ENCODE results near the gene HOXD11. TPM values are rescaled to one million over a fixed set of nuclear protein-coding genes. Genes with fewer than 3 reads are reported as not detected.

The HOXD11 gene
- total RNA-seq, 2 experiments from 2014 or later, result not detected

- peaks cover 2% of the 10 kb centered on the region for H3K4me1 Mint-ChIP-seq
- no peak overlapping the region for H3K4me3 Mint-ChIP-seq
- H3K27me3 Mint-ChIP-seq, result peaks cover 84% of the 10 kb centered on the region
- no peak for ATAC-seq (ENCODE audit: low read depth)
- POLR2A ChIA-PET, result no interaction called here
- no peak overlapping the region for H3K27ac Mint-ChIP-seq
- peaks cover 8% of the 10 kb centered on the region for H3K9me3 Mint-ChIP-seq
- peaks cover 4% of the 10 kb centered on the region for H3K36me3 Mint-ChIP-seq
- no peak for DNase-seq
These were observed 4.8 kb downstream of the HOXD11 start for GRCh38 chr2:176111846-176112374.

GRCh38 chr2:176112375-176113302 lies 5.6 kb downstream of the HOXD11 start:
- Mint-ChIP-seq H3K4me1 (peaks cover 2% of the 10 kb centered on the region), H3K4me3 (no peak overlapping the region), H3K27ac (no peak overlapping the region), H3K9me3 (peaks cover 8% of the 10 kb centered on the region), H3K36me3 (peaks cover 5% of the 10 kb centered on the region), H3K27me3 (peaks cover 87% of the 10 kb centered on the region)
- DNase-seq (no peak), ATAC-seq (ENCODE audit: low read depth) (no peak)
- POLR2A ChIA-PET, result no interaction called here

GRCh38 chr2:176114120-176114929 lies 7.2 kb downstream of the HOXD11 start:
- H3K4me3 Mint-ChIP-seq, result no peak overlapping the region
- peaks cover 2% of the 10 kb centered on the region for H3K4me1 Mint-ChIP-seq
- H3K36me3 Mint-ChIP-seq, result peaks cover 5% of the 10 kb centered on the region
- POLR2A ChIA-PET, result no interaction called here
- peaks cover 10% of the 10 kb centered on the region for H3K9me3 Mint-ChIP-seq
- no peak overlapping the region for H3K27ac Mint-ChIP-seq
- no peak for DNase-seq
- H3K27me3 Mint-ChIP-seq, result peaks cover 96% of the 10 kb centered on the region
- no peak for ATAC-seq (ENCODE audit: low read depth)

- H3K36me3 Mint-ChIP-seq, result peaks cover 3% of the 10 kb centered on the region
- no peak for DNase-seq
- no peak overlapping the region for H3K4me3 Mint-ChIP-seq
- H3K9me3 Mint-ChIP-seq, result peaks cover 8% of the 10 kb centered on the region
- no peak overlapping the region for H3K27ac Mint-ChIP-seq
- ATAC-seq (ENCODE audit: low read depth), result no peak
- peaks cover 96% of the 10 kb centered on the region for H3K27me3 Mint-ChIP-seq
- POLR2A ChIA-PET, result no interaction called here
- H3K4me1 Mint-ChIP-seq, result peaks cover 2% of the 10 kb centered on the region
These were observed 8.0 kb downstream of the HOXD11 start for GRCh38 chr2:176114930-176115625.

- Mint-ChIP-seq H3K4me3 (no peak within 1 kb of the TSS), H3K27ac (peak within 1 kb of the TSS; percentile 61), H3K4me1 (peaks cover 2% of the 10 kb centered on the region), H3K9me3 (peaks cover 8% of the 10 kb centered on the region), H3K36me3 (peaks cover 3% of the 10 kb centered on the region), H3K27me3 (peaks cover 96% of the 10 kb centered on the region)
- ATAC-seq (ENCODE audit: low read depth) (no peak), DNase-seq (no peak)
- POLR2A ChIA-PET, result no interaction called here
These were observed 9.1 kb downstream of the HOXD11 start, which contains the start of gene HOXD10 for GRCh38 chr2:176115883-176116813. Gene HOXD10, plus strand, starts transcription at chr2:176116778. Its CDS starts 56 bp downstream, at chr2:176116834.

- Mint-ChIP-seq H3K9me3 (peaks cover 8% of the 10 kb centered on the region), H3K27ac (peak overlapping the region; percentile 61), H3K27me3 (peaks cover 89% of the 10 kb centered on the region), H3K4me3 (no peak overlapping the region), H3K4me1 (peaks cover 2% of the 10 kb centered on the region), H3K36me3 (peaks cover 3% of the 10 kb centered on the region)
- DNase-seq (no peak), ATAC-seq (ENCODE audit: low read depth) (no peak)
- POLR2A ChIA-PET, result no interaction called here
These were observed 10.2 kb downstream of the HOXD11 start for GRCh38 chr2:176117162-176117822.

- H3K4me1 Mint-ChIP-seq, result peaks cover 2% of the 10 kb centered on the region
- no peak overlapping the region for H3K4me3 Mint-ChIP-seq
- H3K9me3 Mint-ChIP-seq, result peaks cover 8% of the 10 kb centered on the region
- H3K36me3 Mint-ChIP-seq, result peaks cover 3% of the 10 kb centered on the region
- ATAC-seq (ENCODE audit: low read depth), result no peak
- no peak overlapping the region for H3K27ac Mint-ChIP-seq
- H3K27me3 Mint-ChIP-seq, result peaks cover 86% of the 10 kb centered on the region
- no peak for DNase-seq
- POLR2A ChIA-PET, result no interaction called here
These were observed 10.8 kb downstream of the HOXD11 start for GRCh38 chr2:176117823-176118371.

- no peak overlapping the region for H3K27ac Mint-ChIP-seq
- POLR2A ChIA-PET, result no interaction called here
- H3K36me3 Mint-ChIP-seq, result peaks cover 3% of the 10 kb centered on the region
- DNase-seq, result no peak
- no peak overlapping the region for H3K4me3 Mint-ChIP-seq
- H3K27me3 Mint-ChIP-seq, result peaks cover 84% of the 10 kb centered on the region
- ATAC-seq (ENCODE audit: low read depth), result no peak
- H3K9me3 Mint-ChIP-seq, result peaks cover 2% of the 10 kb centered on the region
- H3K4me1 Mint-ChIP-seq, result peaks cover 3% of the 10 kb centered on the region
These were observed 11.7 kb downstream of the HOXD11 start for GRCh38 chr2:176118601-176119339.

- POLR2A ChIA-PET, result no interaction called here
- H3K27ac Mint-ChIP-seq, result no peak overlapping the region
- peaks cover 84% of the 10 kb centered on the region for H3K27me3 Mint-ChIP-seq
- H3K4me3 Mint-ChIP-seq, result no peak overlapping the region
- H3K36me3 Mint-ChIP-seq, result peaks cover 3% of the 10 kb centered on the region
- ATAC-seq (ENCODE audit: low read depth) (no peak), DNase-seq (peak; percentile 13)
- peaks cover 7% of the 10 kb centered on the region for H3K4me1 Mint-ChIP-seq
- H3K9me3 Mint-ChIP-seq, result peaks cover 2% of the 10 kb centered on the region
These were observed 13.5 kb downstream of the HOXD11 start for GRCh38 chr2:176120364-176121189.

GRCh38 chr2:176121190-176122051 lies 14.3 kb downstream of the HOXD11 start:
- POLR2A ChIA-PET, result no interaction called here
- Mint-ChIP-seq H3K36me3 (peaks cover 3% of the 10 kb centered on the region), H3K27ac (no peak overlapping the region), H3K4me3 (no peak overlapping the region), H3K9me3 (peaks cover 2% of the 10 kb centered on the region), H3K27me3 (peaks cover 84% of the 10 kb centered on the region), H3K4me1 (peaks cover 7% of the 10 kb centered on the region)
- ATAC-seq (ENCODE audit: low read depth) (no peak), DNase-seq (no peak)

Measured in activated naive CD8-positive, alpha-beta T cell treated with anti-CD3 and anti-CD28 coated beads, Interleukin-2, amount 10 ng/mL, durations not matched to agents 7 days and 5 days (primary cell).